CD4-positive, alpha-beta T cell (primary cell): Measurements from ENCODE around the gene C4BPA. TPM values are rescaled to one million over a fixed set of nuclear protein-coding genes. Genes with fewer than 3 reads are reported as not detected.
A peak's percentile ranks its signal among the peaks of the same experiment; 100 is the strongest.

Experiments
- ATAC-seq: fragments of 200-7000 bp; cut with Tn5 transposase; one replicate; pipeline ENCODE4 v1.10.0; 2022; ENCODE audit warnings: mild to moderate bottlenecking; ENCODE audit not compliant: poor library complexity
- CTCF ChIA-PET: fragments of 350-600 bp; sonication (Branson Sonifier 250); formaldehyde crosslinking; loops from one replicate; lab custom pipeline; 2021; ENCODE audit warnings: antibody characterized with exemption, inconsistent platforms; lab: Charles Lee
- POLR2A ChIA-PET: fragments of 350-600 bp; sonication (Branson Sonifier 250); formaldehyde crosslinking; loops from one replicate; lab custom pipeline; 2021; ENCODE audit warnings: antibody characterized with exemption, inconsistent platforms; lab: Charles Lee
- DNase-seq, 14 experiments: peaks; one replicate each; pipeline ENCODE4 v3.0.0-alpha.2; 2013 to 2020; ENCODE audit warnings: mixed read lengths in 2 of 14
- H3K27ac ChIP-seq, 2 donors: one replicate each; pipeline versions ENCODE4 v1.5.1 to v1.7.0; 2013; ENCODE audit warnings: low read length in 2 of 2, low read depth in 1 of 2, mild to moderate bottlenecking in 1 of 2
- H3K27me3 ChIP-seq, 2 experiments: 1 replicate in 1 of 2; 2 replicates in 1 of 2; pipeline versions ENCODE4 v1.6.1 to v1.7.0; 2013; ENCODE audit warnings: low read length in 2 of 2, control low read depth in 1 of 2, mild to moderate bottlenecking in 1 of 2, moderate library complexity in 1 of 2; ENCODE audit not compliant: insufficient read depth in 2 of 2, control insufficient read depth in 1 of 2
- H3K36me3 ChIP-seq: one replicate; pipeline ENCODE4 v1.6.1; 2013; ENCODE audit warnings: low read length, control low read depth; ENCODE audit not compliant: insufficient read depth
- H3K4me1 ChIP-seq: one replicate; pipeline ENCODE4 v1.6.1; 2013; ENCODE audit warnings: low read length, control low read depth; ENCODE audit not compliant: insufficient read depth
- H3K4me3 ChIP-seq: one replicate; pipeline ENCODE4 v1.5.1; 2013; ENCODE audit warnings: mild to moderate bottlenecking, low read length, moderate library complexity
- H3K9me3 ChIP-seq, 2 experiments: 1 replicate in 1 of 2; 2 replicates in 1 of 2; pipeline versions ENCODE4 v1.6.1 to v1.7.0; 2013; ENCODE audit warnings: low read length in 2 of 2, mild to moderate bottlenecking in 2 of 2, control low read depth in 1 of 2, moderate library complexity in 1 of 2; ENCODE audit not compliant: control insufficient read depth in 1 of 2, insufficient read depth in 1 of 2
- H3K27ac Mint-ChIP-seq: one replicate; pipeline ENCODE4 v1.8.0; 2020; ENCODE audit warnings: mixed read lengths
- H3K27me3 Mint-ChIP-seq: one replicate; pipeline ENCODE4 v1.8.0; 2021; ENCODE audit warnings: mixed read lengths
- H3K36me3 Mint-ChIP-seq: one replicate; pipeline ENCODE4 v1.8.0; 2021; ENCODE audit warnings: low read depth, mixed read lengths
- H3K4me1 Mint-ChIP-seq: one replicate; pipeline ENCODE4 v1.8.0; 2021; ENCODE audit warnings: low read depth, mixed read lengths
- H3K4me3 Mint-ChIP-seq: one replicate; pipeline ENCODE4 v1.8.0; 2020; ENCODE audit warnings: mild to moderate bottlenecking, mixed read lengths
- H3K9me3 Mint-ChIP-seq: one replicate; pipeline ENCODE4 v1.8.0; 2020; ENCODE audit warnings: mixed read lengths
- CTCF ChIP-seq: fragments of 200-600 bp; IDR thresholded peaks from one replicate; pipeline ENCODE4 v1.8.0; 2022; ENCODE audit warnings: antibody characterized with exemption, mild to moderate bottlenecking
- intact Hi-C, 2 experiments: fragments of 100-400 bp; cut with DNase I in 1 of 2; cut with micrococcal nuclease in 1 of 2; formaldehyde crosslinking; loops; one replicate each; pipeline versions ENCODE4 v1.15.1 to v1.9.0; 2023 to 2025; cut with DNase I, micrococcal nuclease
- total RNA-seq, 174 experiments: library from RNA in 2 of 174; stranded (reverse) in 2 of 174; gene quantifications; one replicate each; pipeline ENCODE4 v1.2.3 and lab custom pipeline; 2021 to 2026

The C4BPA gene
- total RNA-seq, 2 experiments from 2014 or later: not detected

- Histone ChIP-seq H3K9me3 (no peaks in the 10 kb centered on the region), H3K36me3 (no peaks in the 10 kb centered on the region), H3K27me3 (no peaks in the 10 kb centered on the region), H3K27ac (no peak overlapping the region), H3K4me1 (no peaks in the 10 kb centered on the region), H3K4me3 (no peak overlapping the region)
- no peak for DNase-seq
- Mint-ChIP-seq H3K36me3 (no peaks in the 10 kb centered on the region), H3K27ac (no peak overlapping the region), H3K4me3 (no peak overlapping the region), H3K9me3 (no peaks in the 10 kb centered on the region), H3K27me3 (no peaks in the 10 kb centered on the region), H3K4me1 (no peaks in the 10 kb centered on the region)
- CTCF ChIA-PET: no interaction called here
- TF ChIP-seq CTCF: no peak
- intact Hi-C loops: no loop called here
- no peak for ATAC-seq
- POLR2A ChIA-PET: no interaction called here
Observed at GRCh38 chr1:207172321-207172720, 68.3 kb downstream of the C4BPA start.

GRCh38 chr1:207172885-207173284 is 68.9 kb downstream of the C4BPA start:
- H3K27ac Mint-ChIP-seq: no peak overlapping the region
- no peaks in the 10 kb centered on the region for H3K9me3 Mint-ChIP-seq
- ATAC-seq: no peak

GRCh38 chr1:207173396-207173795 is 69.4 kb downstream of the C4BPA start:
- Histone ChIP-seq H3K9me3 (no peaks in the 10 kb centered on the region), H3K4me1 (no peaks in the 10 kb centered on the region), H3K36me3 (no peaks in the 10 kb centered on the region), H3K27ac (no peak overlapping the region), H3K27me3 (no peaks in the 10 kb centered on the region), H3K4me3 (no peak overlapping the region)
- no peaks in the 10 kb centered on the region for H3K36me3 Mint-ChIP-seq
- ChIA-PET CTCF (no interaction called here), POLR2A (no interaction called here)
- ATAC-seq: no peak
- DNase-seq: no peak
- no peaks in the 10 kb centered on the region for H3K4me1 Mint-ChIP-seq
- no peaks in the 10 kb centered on the region for H3K27me3 Mint-ChIP-seq
- no peaks in the 10 kb centered on the region for H3K9me3 Mint-ChIP-seq
- intact Hi-C loops: no loop called here
- no peak overlapping the region for H3K27ac Mint-ChIP-seq
- no peak for TF ChIP-seq CTCF
- H3K4me3 Mint-ChIP-seq: no peak overlapping the region

More at GRCh38 chr1:207172885-207173284, 68.9 kb downstream of the C4BPA start:
- H3K36me3 ChIP-seq: no peaks in the 10 kb centered on the region
- intact Hi-C loops: no loop called here
- H3K4me1 ChIP-seq: no peaks in the 10 kb centered on the region
- TF ChIP-seq CTCF: no peak
- no peaks in the 10 kb centered on the region for H3K9me3 ChIP-seq
- no peaks in the 10 kb centered on the region for H3K27me3 ChIP-seq
- CTCF ChIA-PET: no interaction called here
- no peak overlapping the region for H3K4me3 ChIP-seq
- no peak overlapping the region for H3K27ac ChIP-seq
- Mint-ChIP-seq H3K27me3 (no peaks in the 10 kb centered on the region), H3K36me3 (no peaks in the 10 kb centered on the region), H3K4me1 (no peaks in the 10 kb centered on the region), H3K4me3 (no peak overlapping the region)
- DNase-seq: peak in 3 of 14 experiments; percentile 9 to 49 (median 42)
- POLR2A ChIA-PET: no interaction called here
